Stimulated activated CD4-positive, alpha-beta T cell treated with anti-CD3 and anti-CD28 coated beads, Interleukin-4, amount 100 ng/mL, for 1 hour (primary cell): ENCODE results near the gene CRY1.
"Not testable (repeated sequence)": the region's sequence is repeated elsewhere in the genome, so short reads cannot be mapped to it uniquely, and the experiment has no call there.

ENCODE experiments used
- DNase-seq: peaks from one replicate; pipeline ENCODE4 v3.0.0-alpha.2; 2020

Gene CRY1

DNA sequence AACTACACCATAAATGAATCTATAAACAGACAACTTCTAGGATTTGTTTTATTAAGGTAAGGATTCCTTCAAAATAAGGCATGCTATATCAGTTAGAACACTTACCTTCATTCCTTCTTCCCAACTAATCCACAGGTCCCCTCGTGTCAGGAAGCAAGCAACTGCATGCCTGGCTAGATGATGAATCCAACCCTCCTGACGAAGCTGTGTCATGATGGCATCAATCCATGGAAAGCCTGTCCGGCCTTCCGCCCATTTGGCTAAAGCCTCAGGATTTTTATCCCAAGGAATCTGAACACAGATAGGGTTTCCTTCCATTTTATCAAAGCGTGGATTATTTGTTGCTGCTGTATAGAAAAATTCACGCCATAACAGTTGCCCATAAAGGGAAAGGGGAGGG is 93.9 kb downstream of the CRY1 start:
- no peak for DNase-seq

DNA sequence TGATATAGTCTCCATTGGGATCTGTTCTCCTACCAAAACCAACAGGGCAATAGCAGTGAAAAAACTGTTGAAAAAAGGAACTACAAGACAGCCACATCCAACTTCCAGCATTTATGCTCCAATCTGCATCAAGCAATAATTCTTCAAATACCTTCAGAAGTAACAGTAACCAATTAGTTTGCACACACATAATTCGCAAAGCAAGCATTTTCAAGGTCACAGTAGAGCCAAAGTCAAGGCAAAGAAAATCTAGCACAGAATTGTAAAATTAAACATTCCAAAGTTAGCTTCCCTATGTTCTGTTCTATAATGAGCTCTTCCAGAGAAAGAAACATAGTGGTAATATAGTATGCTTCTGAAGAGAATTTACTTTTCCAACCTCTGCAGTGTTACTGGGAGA is 95.4 kb downstream of the CRY1 start:
- DNase-seq: no peak

DNA sequence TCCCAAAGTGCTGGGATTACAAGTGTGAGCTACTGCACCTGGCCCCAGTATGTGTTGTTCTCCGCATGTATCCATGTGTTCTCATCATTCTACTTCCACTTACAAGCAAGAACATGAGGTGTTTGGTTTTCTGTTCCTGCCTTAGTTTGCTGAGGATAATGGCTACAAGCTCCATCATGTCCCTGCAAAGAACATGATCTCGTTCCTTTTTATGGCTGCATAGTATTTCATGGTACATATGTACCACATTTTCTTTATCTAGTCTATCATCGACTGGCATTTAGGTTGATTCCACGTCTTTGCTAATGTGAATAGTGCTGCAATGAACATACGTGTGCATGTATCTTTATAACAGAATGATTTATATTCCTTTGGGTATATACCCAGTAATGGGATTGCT is 97.2 kb downstream of the CRY1 start:
- DNase-seq: not testable (repeated sequence)

DNA sequence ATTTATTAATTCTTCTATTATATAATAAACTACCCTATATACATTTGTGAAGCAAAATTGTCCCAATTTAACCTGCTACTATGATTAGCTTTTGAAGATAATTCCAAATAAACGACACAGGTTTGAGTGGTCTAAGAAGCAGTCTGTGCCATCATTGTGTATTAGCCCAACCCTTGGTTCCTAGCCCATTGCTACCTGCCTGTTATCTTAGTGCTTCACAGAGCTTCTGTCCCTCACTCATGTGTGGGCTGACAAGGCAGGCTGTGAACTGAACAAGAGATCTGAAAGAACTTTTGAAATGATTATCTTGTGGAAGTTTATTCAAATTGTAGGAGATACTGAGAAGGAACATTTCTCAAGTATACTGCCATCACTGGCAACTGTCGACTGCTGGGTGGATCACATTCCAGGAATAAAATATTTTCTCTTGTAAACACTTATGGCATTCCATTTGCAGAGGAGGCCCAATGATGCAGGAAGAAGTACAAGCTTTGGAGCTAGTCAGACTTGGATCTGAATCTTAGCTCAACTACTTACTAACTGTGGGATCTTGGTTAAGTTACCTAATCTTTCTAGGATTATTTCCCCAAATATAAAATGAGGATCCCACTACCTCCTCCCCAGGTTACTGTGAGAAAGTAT is 98.6 kb downstream of the CRY1 start:
- DNase-seq: no peak

DNA sequence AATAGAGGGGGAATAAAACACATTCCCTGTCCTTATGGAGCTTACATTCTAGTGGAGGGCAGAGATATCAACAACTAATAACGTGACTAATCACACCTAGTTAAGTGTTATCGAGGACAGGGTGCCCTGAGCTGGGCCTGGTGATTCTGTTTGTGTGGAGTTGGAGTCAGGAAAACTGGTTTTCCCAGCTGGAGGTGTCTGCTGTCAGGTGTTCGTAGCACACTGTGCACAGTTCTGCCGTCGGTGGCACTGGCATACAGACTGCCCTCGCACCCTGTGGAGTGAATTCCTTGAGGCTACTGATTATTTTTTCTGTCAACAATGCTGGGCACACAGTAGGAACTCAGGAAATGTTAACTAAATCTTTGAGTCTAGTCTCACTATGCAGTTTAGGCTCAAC is 105.5 kb downstream of the CRY1 start:
- DNase-seq: no peak

DNA sequence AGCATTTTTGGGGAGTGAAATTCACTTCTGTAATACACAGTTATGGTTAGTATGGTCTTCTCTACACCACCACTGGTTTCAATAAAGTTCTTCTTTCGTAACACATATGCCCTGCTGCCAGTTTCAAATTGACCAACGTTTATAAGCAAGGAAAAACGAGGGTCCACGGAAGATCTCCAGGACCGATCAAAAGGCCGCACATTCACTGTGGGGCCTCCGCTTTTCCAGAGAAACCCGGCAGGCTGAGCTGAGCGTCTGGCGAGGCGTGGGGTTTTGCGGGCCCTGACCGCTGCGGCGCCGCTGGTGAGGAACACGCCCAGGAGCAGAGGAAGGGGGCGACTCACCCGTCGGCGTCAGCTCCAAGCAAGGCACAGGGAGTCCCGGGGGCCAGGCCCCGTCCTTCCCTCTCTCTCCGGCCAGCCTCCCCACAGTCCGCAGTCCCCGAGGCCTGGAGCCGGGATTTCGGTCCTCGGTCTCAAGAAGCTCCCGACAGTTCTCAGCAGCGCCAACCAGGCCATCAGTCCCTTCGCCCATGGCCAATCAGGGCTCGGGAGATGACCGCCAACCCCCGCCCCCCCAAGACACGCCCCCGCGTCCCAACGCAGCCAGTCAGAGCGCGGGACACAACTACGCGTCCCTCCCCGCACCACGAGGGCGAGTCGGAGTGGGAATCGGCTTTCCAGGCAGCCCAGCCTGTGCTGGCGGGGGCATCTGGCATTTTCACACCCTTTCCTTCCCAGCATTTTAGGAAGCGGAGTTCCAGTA is 106.5 kb downstream of the CRY1 start, which contains the start of gene MTERF2:
TSS of gene MTERF2 (minus strand) at position 522 of the 765 bp plus-strand sequence. CDS start 8,432 bp downstream, outside the sequence.
- peak; percentile 78 for DNase-seq

DNA sequence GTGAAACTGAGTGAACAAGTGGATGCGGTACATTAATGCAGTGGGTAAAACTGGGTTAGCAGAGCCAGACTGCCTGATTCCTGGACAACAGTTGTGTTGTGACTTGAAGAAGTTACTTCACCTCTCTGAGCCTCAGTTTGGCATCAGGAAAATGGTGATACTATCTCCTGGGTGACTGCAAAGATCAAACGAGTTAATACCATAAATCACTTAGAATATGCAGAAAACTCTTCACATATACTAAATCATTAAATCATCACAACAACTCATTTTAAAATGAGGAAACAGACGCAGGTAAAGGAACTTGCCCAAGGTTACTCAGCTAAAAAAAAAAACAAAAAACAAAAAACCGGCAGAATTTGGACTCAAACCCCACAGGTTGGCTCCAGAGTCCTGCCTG is 107.2 kb downstream of the CRY1 start:
- DNase-seq: no peak

DNA sequence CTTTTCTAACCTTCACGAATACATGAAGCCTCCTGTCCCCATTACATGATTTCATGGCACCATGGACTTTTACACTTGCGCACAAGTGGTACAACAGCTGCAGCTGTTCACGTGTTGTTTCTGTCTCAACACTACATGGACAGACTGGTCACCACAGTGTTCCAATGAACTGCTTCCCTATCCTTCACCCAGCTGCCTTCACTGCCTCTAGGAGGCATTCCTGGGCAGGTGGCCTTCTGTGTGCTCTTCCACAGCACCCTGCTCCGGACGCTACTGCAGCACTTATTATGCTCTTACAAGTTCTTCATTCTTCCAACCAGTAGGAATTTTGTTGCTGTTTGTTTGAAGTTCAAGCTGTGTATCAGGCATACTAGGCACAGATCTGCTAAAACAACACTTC is 107.9 kb downstream of the CRY1 start:
- no peak for DNase-seq

DNA sequence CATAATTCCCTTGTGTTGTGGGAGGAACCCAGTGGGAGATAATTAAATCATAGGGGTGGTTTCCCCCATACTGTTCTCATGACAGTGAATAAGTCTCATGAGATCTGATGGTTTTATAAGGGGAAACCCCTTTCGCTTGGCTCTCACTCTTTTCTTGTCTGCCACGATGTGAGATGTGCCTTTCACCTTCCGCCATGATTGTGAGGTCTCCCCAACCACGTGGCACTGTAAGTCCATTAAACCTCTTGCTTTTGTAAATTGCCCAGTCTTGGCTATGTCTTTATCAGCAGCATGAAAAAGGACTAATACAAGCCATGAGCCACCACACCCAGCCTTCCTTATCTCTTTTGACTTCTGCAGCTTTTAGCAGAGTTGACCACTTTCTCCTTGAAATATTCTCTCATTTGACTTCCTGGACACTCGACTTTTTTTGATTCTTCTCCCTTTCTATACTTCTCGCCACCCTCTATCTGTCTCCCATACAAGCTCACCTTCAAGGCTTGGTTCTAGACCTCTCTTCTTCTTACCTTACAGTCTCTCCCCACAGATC is 108.7 kb downstream of the CRY1 start:
- no peak for DNase-seq

DNA sequence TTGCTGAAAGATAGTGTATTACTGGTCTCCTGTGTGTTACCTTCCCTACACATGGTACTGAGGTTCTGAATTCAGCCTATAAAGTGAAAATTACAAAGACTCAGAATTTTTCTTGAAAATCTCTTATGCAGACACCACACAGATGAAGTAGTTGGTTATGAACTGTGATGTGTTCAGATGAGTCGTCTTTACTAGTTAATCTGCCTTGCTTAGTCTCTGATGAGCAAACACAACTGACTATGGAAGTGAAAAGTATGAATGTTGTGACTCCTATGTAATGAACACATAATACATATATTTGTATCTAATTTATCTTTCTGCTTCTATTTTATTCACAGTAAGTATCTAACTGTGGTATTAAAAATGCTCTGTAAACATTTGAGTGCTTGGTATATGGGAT is 111.1 kb downstream of the CRY1 start:
- no peak for DNase-seq

DNA sequence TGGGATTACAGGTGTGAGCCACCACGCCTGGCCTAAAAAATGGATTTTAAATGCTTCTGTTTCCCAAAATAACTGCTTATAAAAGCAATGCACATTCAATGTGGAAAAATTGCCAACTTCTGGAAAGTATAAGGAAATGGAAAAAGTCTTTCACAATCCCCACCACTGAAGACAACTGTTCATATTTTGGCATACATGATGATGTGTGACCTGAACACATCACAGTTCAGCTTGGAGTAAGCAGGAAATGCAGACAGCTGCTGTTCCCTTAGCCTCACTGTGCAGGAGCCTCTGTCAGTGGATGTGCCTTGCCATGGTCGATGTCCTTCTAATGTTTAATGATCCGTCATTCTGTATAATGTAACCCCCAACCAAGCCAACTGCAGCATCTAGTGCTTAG is 111.6 kb downstream of the CRY1 start:
- no peak for DNase-seq

DNA sequence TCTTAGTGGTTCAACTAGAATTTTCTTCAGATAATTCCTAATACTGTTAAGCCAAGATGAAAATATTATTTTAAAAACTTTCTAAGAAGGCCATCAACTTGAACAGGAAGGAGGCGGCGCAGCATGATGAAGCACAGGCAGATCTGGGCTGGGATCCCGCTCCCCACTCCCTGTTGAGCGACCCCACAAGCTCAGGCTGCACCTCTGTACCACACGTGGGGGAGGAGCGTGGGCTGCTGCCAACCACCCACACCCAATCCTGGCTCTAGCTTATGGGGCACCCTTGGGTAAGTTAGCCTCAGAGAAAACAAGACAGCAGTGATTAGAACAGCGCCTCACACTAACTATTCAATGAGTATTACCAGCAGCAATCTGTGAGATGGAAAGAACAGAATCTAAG is 112.4 kb downstream of the CRY1 start:
- no peak for DNase-seq

DNA sequence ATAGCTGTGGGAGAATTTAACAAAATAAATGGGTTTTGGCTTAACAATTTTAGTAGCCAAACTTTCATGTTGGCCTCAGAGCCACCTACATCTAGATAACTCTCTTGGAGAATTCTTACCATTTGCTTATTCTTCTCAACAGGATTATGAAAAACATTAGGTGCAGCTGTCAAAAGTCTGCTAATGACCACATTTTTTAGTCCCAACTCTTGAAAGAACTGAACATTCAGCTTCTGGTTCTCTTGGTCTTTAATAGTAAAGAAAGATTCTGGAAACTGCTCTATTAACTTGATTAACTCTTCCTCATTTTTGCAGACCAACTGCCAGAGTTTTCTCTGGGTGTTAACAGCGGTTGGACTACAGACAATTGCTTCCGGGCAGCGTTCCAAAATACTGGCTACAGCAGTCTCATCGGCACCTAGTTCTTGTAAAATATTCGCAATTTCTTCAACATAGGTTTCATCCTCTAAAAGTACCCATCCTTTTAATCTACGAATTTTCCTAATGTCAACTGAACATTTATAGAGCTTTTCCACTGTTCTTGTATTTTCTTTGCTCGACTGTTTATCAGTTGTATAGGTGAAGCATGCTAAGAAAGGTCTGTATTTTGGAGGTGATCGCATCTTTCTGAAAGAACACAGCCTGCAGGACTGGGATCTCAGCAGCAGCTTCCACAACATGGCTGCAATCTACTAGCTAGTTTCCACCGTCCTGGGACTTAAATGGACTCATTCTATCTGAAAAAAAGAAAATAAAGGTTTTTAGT is 115.1 kb downstream of the CRY1 start:
- no peak for DNase-seq

DNA sequence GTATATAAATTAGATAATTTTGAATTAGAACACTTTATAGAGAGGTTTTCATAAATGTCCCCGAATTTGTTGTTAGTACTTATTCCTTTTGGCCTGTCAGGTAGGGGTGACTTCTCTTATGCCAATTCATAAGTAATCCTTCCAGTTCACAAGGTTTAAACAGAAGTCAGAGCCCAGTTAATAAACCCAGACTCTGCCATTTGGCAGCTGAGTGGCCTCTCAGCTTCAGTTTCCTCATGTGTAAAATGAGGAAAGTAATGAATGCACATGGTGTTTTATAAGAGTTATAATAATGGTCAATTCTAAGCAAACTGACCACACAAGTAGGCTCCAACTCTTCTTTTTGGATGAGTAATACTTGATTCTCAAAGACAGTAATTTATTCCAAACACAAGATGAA is 116.7 kb downstream of the CRY1 start:
- DNase-seq: no peak

DNA sequence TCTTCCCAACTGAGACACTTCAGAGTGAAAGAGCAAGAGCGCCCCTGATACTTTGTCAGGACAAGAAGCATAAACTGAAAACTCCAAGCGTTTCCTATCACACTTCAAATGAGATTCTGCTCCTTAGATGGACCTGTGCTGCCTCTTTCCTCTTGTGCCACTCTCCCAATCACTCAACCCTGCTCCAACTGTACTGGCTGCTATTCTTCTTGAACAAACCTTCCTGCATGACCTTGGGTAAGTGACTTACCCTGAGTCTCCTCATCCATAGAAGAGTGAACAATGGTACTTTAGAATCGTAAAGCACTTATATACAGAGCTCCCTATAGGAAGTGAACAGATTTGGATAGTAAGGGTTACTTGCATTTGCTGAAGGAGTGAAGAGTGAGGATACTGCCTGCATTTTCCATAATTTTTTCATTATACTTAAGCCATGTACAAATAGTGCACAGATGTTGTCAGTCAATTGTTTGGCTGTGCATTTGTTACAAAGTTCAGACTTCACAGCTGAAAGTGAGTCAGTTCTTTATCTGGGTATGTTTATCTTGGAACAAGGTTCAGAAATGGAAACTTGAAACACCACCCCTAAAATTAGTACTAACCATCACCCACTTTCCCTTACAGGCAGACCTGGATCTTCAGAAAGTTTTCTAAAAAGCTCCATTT is 117.2 kb downstream of the CRY1 start:
- DNase-seq: no peak

DNA sequence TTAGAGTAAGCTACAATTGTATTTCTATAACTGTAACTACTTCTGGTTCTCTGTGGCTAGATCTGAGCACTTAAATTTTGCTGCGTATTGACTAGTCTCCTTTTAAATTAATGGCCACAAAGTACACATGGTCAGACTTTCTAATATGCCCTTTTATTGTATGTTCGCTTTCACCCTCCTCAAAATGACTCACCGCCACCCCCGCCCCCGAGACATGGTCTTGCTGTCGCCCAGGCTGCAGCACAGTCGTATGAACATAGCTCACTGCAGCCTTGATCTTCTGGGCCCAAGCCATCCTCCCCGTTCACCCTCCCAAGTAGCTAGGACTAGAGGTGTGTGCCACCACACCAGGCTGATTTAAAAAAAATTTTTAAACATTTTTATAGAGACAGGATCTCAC is 118.3 kb downstream of the CRY1 start:
- no peak for DNase-seq

DNA sequence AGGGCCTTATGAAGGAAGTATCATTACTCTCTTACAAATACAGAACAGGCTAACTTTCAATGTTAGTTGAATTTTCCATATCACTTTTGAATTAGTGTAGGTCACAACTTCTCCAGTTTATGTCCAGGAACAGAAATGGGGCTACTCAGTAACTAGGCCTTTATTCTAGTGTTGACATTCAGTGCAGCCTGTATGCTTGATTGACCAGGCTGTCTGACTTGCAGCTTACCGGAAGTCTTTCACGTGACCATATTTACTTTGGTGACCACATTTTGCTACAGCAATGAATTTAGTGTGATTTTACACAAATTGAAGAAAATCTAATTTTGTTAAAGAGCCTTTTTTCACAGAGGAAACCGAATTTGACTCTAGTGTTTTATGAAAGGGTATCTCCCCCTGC is 118.8 kb downstream of the CRY1 start:
- DNase-seq: no peak

DNA sequence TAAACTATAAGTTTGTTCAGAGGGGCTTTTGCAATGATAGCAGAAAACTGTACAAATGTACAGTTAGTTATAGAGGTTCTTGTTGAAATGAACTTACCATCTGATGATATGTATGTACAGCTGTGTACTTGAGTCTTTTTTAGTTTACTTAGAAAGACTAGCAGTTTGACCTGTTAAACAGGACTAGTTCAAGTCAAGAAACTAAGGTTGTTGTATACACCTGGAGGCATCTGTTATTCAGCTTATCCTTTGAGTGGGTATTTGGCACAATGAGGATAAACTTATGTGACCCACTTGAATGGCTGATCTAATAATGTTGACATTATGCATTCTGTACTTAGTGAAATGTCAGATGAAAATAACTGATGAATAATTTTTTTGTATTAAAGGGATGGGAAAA is 119.8 kb downstream of the CRY1 start:
- no peak for DNase-seq

DNA sequence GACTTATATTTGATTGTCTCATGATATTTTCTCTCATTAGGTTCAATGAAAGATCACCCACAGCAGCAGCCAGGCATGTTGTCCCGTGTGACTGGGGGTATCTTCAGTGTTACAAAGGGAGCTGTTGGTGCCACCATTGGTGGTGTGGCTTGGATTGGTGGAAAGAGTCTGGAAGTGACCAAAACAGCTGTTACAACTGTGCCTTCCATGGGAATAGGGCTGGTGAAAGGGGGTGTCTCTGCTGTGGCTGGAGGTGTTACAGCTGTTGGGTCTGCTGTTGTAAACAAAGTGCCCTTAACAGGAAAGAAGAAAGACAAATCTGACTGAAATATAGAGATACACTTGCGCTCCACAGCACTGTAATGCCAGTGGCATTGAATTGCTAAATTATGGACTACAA is 122.3 kb downstream of the CRY1 start:
- no peak for DNase-seq

DNA sequence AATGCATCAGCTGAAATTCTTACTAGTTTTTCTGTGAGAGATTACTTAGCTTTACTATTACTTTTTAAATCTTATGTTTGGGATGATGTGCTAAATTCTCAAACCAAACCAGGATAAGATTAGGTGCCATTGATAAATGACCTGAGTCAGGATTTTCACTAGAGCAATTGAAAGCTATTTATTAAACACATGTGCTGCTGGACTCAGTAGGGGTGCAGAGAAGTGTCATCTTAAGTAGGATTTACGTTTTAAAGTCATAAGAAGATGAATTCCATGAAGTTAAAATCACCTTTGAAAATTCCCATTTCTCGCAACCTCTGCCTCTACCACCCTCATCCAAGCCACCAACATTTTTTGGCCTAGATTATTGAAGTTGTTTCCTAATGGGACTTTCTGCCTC is 128.8 kb downstream of the CRY1 start:
- no peak for DNase-seq

DNA sequence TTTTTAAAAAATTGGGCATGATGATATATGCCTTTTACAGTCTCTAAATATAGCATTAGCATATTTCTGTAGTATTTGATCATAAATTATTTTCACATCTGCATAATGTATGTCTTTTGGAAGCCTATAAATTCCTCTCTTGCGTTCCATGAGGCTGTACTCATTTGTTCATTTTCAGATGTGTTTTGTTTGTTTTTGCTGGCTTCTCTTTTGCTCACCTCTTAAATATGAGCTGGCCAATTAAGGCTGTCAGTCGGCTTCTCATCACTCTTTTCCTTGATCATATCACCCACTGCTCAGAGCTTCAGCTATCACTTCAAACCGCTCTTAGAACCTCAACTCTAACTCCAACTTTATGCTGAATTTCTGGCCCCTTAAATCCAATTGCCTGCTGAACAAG is 131.1 kb downstream of the CRY1 start:
- no peak for DNase-seq

DNA sequence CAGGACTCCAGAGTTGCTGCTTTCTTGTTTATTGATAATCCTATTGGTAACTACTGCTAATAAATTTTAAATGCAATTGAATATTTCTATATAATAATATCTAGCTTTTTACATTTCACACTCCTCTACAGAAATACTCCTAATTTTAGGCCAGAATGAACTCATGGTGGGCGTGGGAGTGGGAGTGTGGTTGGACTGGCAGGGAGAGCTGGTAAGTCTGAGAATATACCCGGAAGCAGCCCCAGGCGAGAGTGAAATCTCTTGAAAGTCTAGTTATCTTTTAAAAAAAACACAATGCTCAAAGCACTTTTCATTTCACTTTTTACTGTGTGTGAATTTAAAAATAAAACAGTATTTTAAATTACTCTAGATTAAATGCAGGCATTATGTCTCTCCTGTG is 132.9 kb downstream of the CRY1 start:
- DNase-seq: no peak

DNA sequence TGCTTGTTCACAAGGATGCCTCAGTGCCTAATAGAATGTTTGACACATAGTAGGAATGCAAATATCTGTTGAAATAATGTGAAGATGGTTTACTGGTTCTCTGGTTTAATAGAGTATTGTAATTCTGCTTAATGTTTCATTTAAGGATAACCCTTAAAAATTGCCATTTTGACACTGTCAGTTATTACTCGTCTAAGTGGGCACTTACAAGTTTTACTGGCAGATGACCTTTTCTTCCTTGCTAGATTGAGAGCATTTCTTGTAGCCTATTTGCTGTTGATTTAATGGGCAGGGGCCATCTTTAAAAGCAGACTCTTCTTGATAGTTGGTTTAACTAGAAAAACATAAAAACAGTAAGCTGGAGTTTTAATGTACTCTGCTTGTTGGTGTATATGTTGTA is 135.8 kb downstream of the CRY1 start:
- DNase-seq: no peak
